K562 (cell line): ENCODE results near the gene VIT. TPM values are rescaled to one million over a fixed set of nuclear protein-coding genes. Genes with fewer than 3 reads are reported as not detected.

ENCODE experiments used
- ATAC-seq: fragments of 200-7000 bp; cut with Tn5 transposase; 3 replicates; pipeline ENCODE4 v1.9.1; 2020; ENCODE audit warnings: moderate library complexity
- BruUV-seq: library from RNA; stranded (reverse); fragments of 400-500 nt; replicated peaks from 2 replicates; lab custom pipeline; 2021; lab: Mats Ljungman, UMichigan
- CTCF ChIA-PET: fragments of 300-600 bp; formaldehyde crosslinking; extraction: SDS; loops from one replicate; lab custom pipeline; 2021; ENCODE audit warnings: low intra/inter-chr PET ratio; lab: Yijun Ruan, JAX
- POLR2A ChIA-PET: fragments of 300-600, 350-650 bp; sonication (Branson Sonifier 250); formaldehyde crosslinking; extraction: SDS; loops from one replicate; lab custom pipeline; 2021; ENCODE audit warnings: antibody characterized with exemption, inconsistent platforms; lab: Yijun Ruan, JAX
- DNase-seq, 4 experiments: peaks; one replicate each; pipeline versions ENCODE4 v3.0.0 to v3.0.0-alpha.2; 2011 to 2018; ENCODE audit warnings: low spot score in 3 of 4, mixed read lengths in 3 of 4; ENCODE audit errors: extremely low read depth in 1 of 4
- FAIRE-seq: peaks from 2 replicates; lab custom pipeline; 2011; peaks lifted over from hg19 to GRCh38; lab: Jason Lieb, UNC
- H2AFZ ChIP-seq: 2 replicates; pipeline ENCODE4 v1.6.0; 2011; ENCODE audit warnings: low read depth, low read length, control low read depth, inconsistent platforms
- H3K27ac ChIP-seq: fragments of 200-600 bp; 3 replicates; pipeline ENCODE4 v1.8.0; 2011; ENCODE audit warnings: low read depth, mild to moderate bottlenecking, control low read depth, inconsistent platforms, low read length, moderate library complexity, mixed read lengths; ENCODE audit errors: extremely low read depth
- H3K27me3 ChIP-seq, 2 experiments: fragments of 300-600 bp in 1 of 2; 2 replicates in 1 of 2; 3 replicates in 1 of 2; pipeline versions ENCODE4 v1.6.0 to v1.8.0; 2011; ENCODE audit warnings: inconsistent platforms in 2 of 2, low read length in 2 of 2, mild to moderate bottlenecking in 1 of 2, mixed read lengths in 1 of 2, moderate library complexity in 1 of 2; ENCODE audit not compliant: control insufficient read depth in 2 of 2, insufficient read depth in 2 of 2
- H3K36me3 ChIP-seq: fragments of 300-600 bp; 3 replicates; pipeline ENCODE4 v1.8.0; 2011; ENCODE audit warnings: mild to moderate bottlenecking, low read length, inconsistent platforms; ENCODE audit not compliant: control insufficient read depth, insufficient read depth
- H3K4me1 ChIP-seq, 2 experiments: fragments of 200-600 bp in 1 of 2; replicated peaks in 1 of 2; 2 replicates in 1 of 2; 3 replicates in 1 of 2; pipeline versions ENCODE4 v1.5.1 to v1.8.0; 2011; ENCODE audit warnings: inconsistent platforms in 2 of 2, low read length in 2 of 2, mild to moderate bottlenecking in 1 of 2, mixed read lengths in 1 of 2, moderate library complexity in 1 of 2; ENCODE audit not compliant: control insufficient read depth in 2 of 2, insufficient read depth in 2 of 2
- H3K4me2 ChIP-seq: 2 replicates; pipeline ENCODE4 v1.6.1; 2011; ENCODE audit warnings: low read length, control low read depth, inconsistent platforms, mixed read lengths; ENCODE audit not compliant: insufficient read depth
- H3K4me3 ChIP-seq: fragments of 200-600 bp; sonication (generic), shearing (Covaris generic); 2 replicates; pipeline ENCODE4 v1.5.1; 2016; ENCODE audit warnings: control low read depth, inconsistent platforms
- H3K79me2 ChIP-seq: fragments of 200-600 bp; 3 replicates; pipeline ENCODE4 v1.8.0; 2011; ENCODE audit warnings: low read length, inconsistent platforms; ENCODE audit not compliant: control insufficient read depth, insufficient read depth
- H3K9ac ChIP-seq, 2 experiments: 2 replicates each; pipeline versions ENCODE4 v1.6.0 to v1.6.1; 2011; ENCODE audit warnings: low read depth in 2 of 2, low read length in 2 of 2, control low read depth in 1 of 2, inconsistent platforms in 1 of 2, mild to moderate bottlenecking in 1 of 2, mixed read lengths in 1 of 2; ENCODE audit not compliant: insufficient read depth in 1 of 2
- H3K9me1 ChIP-seq: one replicate; pipeline ENCODE4 v1.6.0; 2011; ENCODE audit warnings: inconsistent platforms, mild to moderate bottlenecking, low read length, moderate library complexity; ENCODE audit not compliant: control insufficient read depth, insufficient read depth
- H3K9me3 ChIP-seq: replicated peaks from 2 replicates; pipeline ENCODE4 v1.5.1; 2011; ENCODE audit warnings: low read depth, low read length, inconsistent platforms; ENCODE audit not compliant: control insufficient read depth, insufficient read depth
- H4K20me1 ChIP-seq: replicated peaks from 2 replicates; pipeline ENCODE4 v1.6.1; 2011; ENCODE audit warnings: low read length, inconsistent platforms, mixed read lengths; ENCODE audit not compliant: control insufficient read depth, insufficient read depth
- NCOA6 ChIP-seq: fragments of 450-650 bp; IDR thresholded peaks from 2 replicates; pipeline ENCODE4 v1.6.1; 2017; ENCODE audit warnings: mild to moderate bottlenecking
- NR2C2 ChIP-seq, 2 experiments: fragments of 200-800 bp in 1 of 2; sonication (Bioruptor generic) in 1 of 2; sonication (generic) in 1 of 2; formaldehyde crosslinking in 1 of 2; IDR thresholded peaks; 2 replicates each; pipeline versions ENCODE4 v1.6.1 to v1.8.0; 2016 to 2022; ENCODE audit warnings: mild to moderate bottlenecking in 1 of 2, missing compliant biosample characterization in 1 of 2, missing genetic modification characterization in 1 of 2, missing genetic modification reagents in 1 of 2
- TAF7 ChIP-seq: fragments of 450-650 bp; IDR thresholded peaks from 2 replicates; pipeline ENCODE4 v1.6.1; 2016; ENCODE audit warnings: missing genetic modification characterization, missing compliant biosample characterization
- ZBTB1 ChIP-seq: sonication (generic); formaldehyde crosslinking; IDR thresholded peaks from 2 replicates; pipeline ENCODE4 v1.8.1; 2023; ENCODE audit warnings: missing genetic modification reagents, low read depth, mild to moderate bottlenecking, borderline replicate concordance
- ZBTB17 ChIP-seq: fragments of 450-650 bp; formaldehyde crosslinking; IDR thresholded peaks from 2 replicates; pipeline ENCODE4 v1.4.0; 2020; ENCODE audit warnings: mild to moderate bottlenecking
- ZZZ3 ChIP-seq: fragments of 450-650 bp; IDR thresholded peaks from 2 replicates; pipeline ENCODE4 v1.6.1; 2016; ENCODE audit warnings: antibody characterized with exemption, mild to moderate bottlenecking, moderate library complexity
- WGBS: fragments of 100-300 bp; shearing (Covaris generic); methylation state at CpG from one replicate; pipeline ENCODE4 v1.1.6; 2016; ENCODE audit warnings: low coverage, mixed read lengths; ENCODE audit not compliant: insufficient coverage; ENCODE audit errors: missing lambda C conversion rate; 5-methylcytosine and 5-hydroxymethylcytosine counted together
- in situ Hi-C: fragments of 300-500 bp; cut with MboI; formaldehyde crosslinking; loops from 4 replicates; pipeline ENCODE4 v1.15.0; 2018; ENCODE audit warnings: inconsistent platforms, mixed read lengths
- intact Hi-C: fragments of 100-400 bp; cut with micrococcal nuclease; formaldehyde crosslinking; loops from 2 replicates; pipeline ENCODE4 v1.14.2; 2022
- polyA plus RNA-seq, 8 experiments: library from polyadenylated mRNA; depleted of rRNA in 4 of 8; stranded (reverse) in 5 of 8; unstranded in 3 of 8; fragments of >200 nt; fragmentation: Nextera tagmentation in 2 of 8; fragmentation: Illumina TruSeq in 1 of 8; extraction: Ambion mirVana in 2 of 8; extraction: Trizol in 1 of 8; gene quantifications; 2 replicates each; pipeline versions ENCODE4 v1.2.1 to v1.2.3, GENCODE V29; 2011 to 2014; ENCODE audit warnings: inconsistent platforms in 1 of 8, missing spikeins in 1 of 8
- total RNA-seq, 7 experiments: library from RNA; depleted of rRNA in 6 of 7; stranded (reverse); fragments of >200 nt in 6 of 7; fragmentation: Illumina TruSeq in 2 of 7; extraction: Trizol in 2 of 7; gene quantifications; 2 replicates each; pipeline versions ENCODE4 v1.2.1 to v1.2.3, GENCODE V29; 2011 to 2021; ENCODE audit warnings: low replicate concordance in 1 of 7
- TF ChIP-seq, protein P1 (sequence below): fragments of 450-650 bp; formaldehyde crosslinking; IDR thresholded peaks from 2 replicates; pipeline ENCODE4 v1.4.0; 2020; ENCODE audit warnings: mild to moderate bottlenecking, moderate library complexity
- TF ChIP-seq, protein P2 (sequence below): fragments of 250-450 bp; sonication (Bioruptor Pico); IDR thresholded peaks from 2 replicates; pipeline ENCODE4 v1.4.0; 2020; ENCODE audit warnings: mild to moderate bottlenecking, moderate library complexity

VIT gene
- total and polyA plus RNA-seq, 9 of the 15 experiments (the other 6 are each of a cell fraction or from before 2014, with no cell fraction given) = not detected

DNA sequence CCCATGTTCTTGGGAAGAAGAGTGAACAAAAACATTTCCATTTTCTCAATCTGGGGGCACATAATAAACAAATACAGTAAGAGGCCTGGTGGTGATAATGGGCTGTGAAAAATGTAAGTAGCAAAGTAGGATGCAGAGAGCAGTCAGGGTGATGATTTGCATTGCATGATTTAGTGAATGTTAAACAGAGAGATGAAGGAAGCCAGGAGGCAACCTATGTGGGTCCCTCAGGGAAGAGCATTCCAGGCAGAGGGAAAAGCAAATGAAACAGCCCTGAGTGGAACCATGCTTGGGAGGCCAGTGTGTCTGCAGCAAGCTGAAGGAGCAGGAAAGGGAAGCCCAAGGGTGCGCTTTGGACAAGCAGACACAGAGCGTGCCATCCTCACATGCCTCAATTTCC is 5.4 kb downstream of the VIT start:
- BruUV-seq = no TSS peak
- Histone ChIP-seq H2AFZ (no peak overlapping the region), H3K27ac (no peak overlapping the region), H4K20me1 (no peaks in the 10 kb centered on the region), H3K4me2 (no peak overlapping the region), H3K27me3 (no peaks in the 10 kb centered on the region; a peak in 3 of 5 replicates), H3K9me3 (no peaks in the 10 kb centered on the region), H3K4me1 (no peaks in the 10 kb centered on the region), H3K4me3 (no peak overlapping the region), H3K36me3 (no peaks in the 10 kb centered on the region), H3K9ac (no peak overlapping the region), H3K79me2 (no peaks in the 10 kb centered on the region), H3K9me1 (no peaks in the 10 kb centered on the region)
- FAIRE-seq = no peak
- in situ Hi-C loops (no loop called here), intact Hi-C loops (no loop called here)
- CTCF ChIA-PET = no interaction called here
- TF ChIP-seq ZBTB1 (CRISPR knock-in tag) (no peak), ZZZ3 (no peak), TAF7 (tag) (no peak), NR2C2 (CRISPR knock-in tag; IDR thresholded peaks at IDR 0.05) (no peak), NR2C2 (tag; IDR thresholded peaks at IDR 0.05) (no peak), ZBTB17 (CRISPR knock-in tag) (no peak), NCOA6 (no peak)
- TF ChIP-seq, protein P1, sequence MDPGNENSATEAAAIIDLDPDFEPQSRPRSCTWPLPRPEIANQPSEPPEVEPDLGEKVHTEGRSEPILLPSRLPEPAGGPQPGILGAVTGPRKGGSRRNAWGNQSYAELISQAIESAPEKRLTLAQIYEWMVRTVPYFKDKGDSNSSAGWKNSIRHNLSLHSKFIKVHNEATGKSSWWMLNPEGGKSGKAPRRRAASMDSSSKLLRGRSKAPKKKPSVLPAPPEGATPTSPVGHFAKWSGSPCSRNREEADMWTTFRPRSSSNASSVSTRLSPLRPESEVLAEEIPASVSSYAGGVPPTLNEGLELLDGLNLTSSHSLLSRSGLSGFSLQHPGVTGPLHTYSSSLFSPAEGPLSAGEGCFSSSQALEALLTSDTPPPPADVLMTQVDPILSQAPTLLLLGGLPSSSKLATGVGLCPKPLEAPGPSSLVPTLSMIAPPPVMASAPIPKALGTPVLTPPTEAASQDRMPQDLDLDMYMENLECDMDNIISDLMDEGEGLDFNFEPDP (CRISPR knock-in tag) = no peak
- TF ChIP-seq, protein P2, sequence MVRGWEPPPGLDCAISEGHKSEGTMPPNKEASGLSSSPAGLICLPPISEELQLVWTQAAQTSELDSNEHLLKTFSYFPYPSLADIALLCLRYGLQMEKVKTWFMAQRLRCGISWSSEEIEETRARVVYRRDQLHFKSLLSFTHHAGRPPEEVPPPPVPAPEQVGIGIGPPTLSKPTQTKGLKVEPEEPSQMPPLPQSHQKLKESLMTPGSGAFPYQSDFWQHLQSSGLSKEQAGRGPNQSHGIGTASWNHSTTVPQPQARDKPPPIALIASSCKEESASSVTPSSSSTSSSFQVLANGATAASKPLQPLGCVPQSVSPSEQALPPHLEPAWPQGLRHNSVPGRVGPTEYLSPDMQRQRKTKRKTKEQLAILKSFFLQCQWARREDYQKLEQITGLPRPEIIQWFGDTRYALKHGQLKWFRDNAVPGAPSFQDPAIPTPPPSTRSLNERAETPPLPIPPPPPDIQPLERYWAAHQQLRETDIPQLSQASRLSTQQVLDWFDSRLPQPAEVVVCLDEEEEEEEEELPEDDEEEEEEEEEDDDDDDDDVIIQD = no peak
- POLR2A ChIA-PET = no interaction called here
- DNase-seq = no peak
- no peak for ATAC-seq
- WGBS = 0% methylated on average over 2 of the region's 2 CpGs
